Measurements from ENCODE around the gene SAV1. TPM values are rescaled to one million over a fixed set of nuclear protein-coding genes. Genes with fewer than 3 reads are reported as not detected.
A peak's percentile ranks its signal among the peaks of the same experiment; 100 is the strongest.

SAV1 gene
- total RNA-seq, 4 donors from 2014 or later: 40.2 to 72.4 (median 48.6) TPM

DNA sequence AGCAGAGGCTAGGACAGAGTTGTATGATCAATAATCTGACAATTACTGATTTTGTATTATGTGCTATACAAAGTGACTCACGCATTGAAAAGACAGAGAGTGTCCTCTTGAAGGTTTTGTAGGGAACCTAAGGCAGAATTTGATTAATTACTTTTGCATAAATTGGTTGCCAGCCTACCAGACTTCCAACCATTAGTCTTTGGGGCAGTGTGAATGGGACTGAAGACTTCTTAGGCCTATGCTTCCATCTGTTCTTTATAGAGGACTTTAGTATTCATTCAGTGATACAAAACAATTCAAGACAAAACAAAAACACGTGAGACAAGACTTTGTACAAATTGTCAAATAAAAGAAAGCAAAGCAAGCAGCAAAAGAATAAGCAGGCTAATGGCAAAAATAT lies 61.6 kb downstream of the SAV1 start:
- no peaks in the 10 kb centered on the region for H3K27me3 ChIP-seq
- 95 to 96% methylated on average over 2 of the region's 2 CpGs for WGBS, 2 donors
- peaks cover 0 to 6% of the 10 kb centered on the region in 2 donors for H3K4me1 ChIP-seq
- no peak for TF ChIP-seq POLR2A (IDR thresholded peaks at IDR 0.05)
- H3K27ac ChIP-seq: no peak overlapping the region
- no peak for DNase-seq
- H3K4me3 ChIP-seq (replicated peaks in 1 of 3): no peak overlapping the region
- H3K36me3 ChIP-seq: no peaks in the 10 kb centered on the region
- H3K9me3 ChIP-seq: no peaks in the 10 kb centered on the region
- intact Hi-C loops (cut with DNase I): no loop called here

GRCh38 chr14:50605766-50606165 lies 62.3 kb downstream of the SAV1 start:
- H3K27ac ChIP-seq: no peak overlapping the region
- no peaks in the 10 kb centered on the region for H3K36me3 ChIP-seq
- no peak overlapping the region for H3K4me3 ChIP-seq (replicated peaks in 1 of 3)
- peak; percentile 14 to 24 for DNase-seq
- H3K4me1 ChIP-seq: peaks cover 0 to 11% of the 10 kb centered on the region in 2 donors
- H3K9me3 ChIP-seq: no peaks in the 10 kb centered on the region
- H3K27me3 ChIP-seq: no peaks in the 10 kb centered on the region
- no peak for TF ChIP-seq POLR2A (IDR thresholded peaks at IDR 0.05)
- 0 to 7% methylated on average over 1 of the region's 1 CpG for WGBS, 2 donors
- intact Hi-C loops (cut with DNase I): no loop called here

DNA sequence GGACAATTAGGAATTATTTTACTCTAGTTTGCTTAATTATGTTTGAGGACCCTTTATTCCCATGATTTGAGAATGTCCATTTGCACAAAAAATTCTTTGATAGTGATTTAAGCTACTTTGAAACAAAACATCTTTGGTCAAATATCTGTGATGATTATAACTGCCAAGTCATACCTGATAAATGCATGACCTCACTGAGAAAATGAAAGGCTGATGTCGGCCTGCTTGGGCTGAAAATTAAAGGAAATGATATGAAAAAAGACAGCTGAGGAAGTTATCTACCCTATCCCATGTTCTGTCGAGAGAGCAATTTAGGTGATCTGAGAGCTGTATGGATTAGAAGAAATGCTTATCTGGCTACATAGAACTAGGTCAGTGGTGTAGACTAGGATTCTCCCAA lies 64.5 kb downstream of the SAV1 start:
- 82 to 85% methylated on average over 2 of the region's 2 CpGs for WGBS, 2 donors
- no peak overlapping the region for H3K27ac ChIP-seq
- no peaks in the 10 kb centered on the region for H3K27me3 ChIP-seq
- H3K9me3 ChIP-seq: no peaks in the 10 kb centered on the region
- H3K36me3 ChIP-seq: no peaks in the 10 kb centered on the region
- peaks cover 0 to 11% of the 10 kb centered on the region in 2 donors for H3K4me1 ChIP-seq
- no peak overlapping the region for H3K4me3 ChIP-seq (replicated peaks in 1 of 3)
- intact Hi-C loops (cut with DNase I): loop anchor here (5.0 kb wide), 1 partner anchor 169 kb away; no protein-coding TSS in a partner anchor
- TF ChIP-seq POLR2A (IDR thresholded peaks at IDR 0.05): no peak
- TF ChIP-seq, protein P1, sequence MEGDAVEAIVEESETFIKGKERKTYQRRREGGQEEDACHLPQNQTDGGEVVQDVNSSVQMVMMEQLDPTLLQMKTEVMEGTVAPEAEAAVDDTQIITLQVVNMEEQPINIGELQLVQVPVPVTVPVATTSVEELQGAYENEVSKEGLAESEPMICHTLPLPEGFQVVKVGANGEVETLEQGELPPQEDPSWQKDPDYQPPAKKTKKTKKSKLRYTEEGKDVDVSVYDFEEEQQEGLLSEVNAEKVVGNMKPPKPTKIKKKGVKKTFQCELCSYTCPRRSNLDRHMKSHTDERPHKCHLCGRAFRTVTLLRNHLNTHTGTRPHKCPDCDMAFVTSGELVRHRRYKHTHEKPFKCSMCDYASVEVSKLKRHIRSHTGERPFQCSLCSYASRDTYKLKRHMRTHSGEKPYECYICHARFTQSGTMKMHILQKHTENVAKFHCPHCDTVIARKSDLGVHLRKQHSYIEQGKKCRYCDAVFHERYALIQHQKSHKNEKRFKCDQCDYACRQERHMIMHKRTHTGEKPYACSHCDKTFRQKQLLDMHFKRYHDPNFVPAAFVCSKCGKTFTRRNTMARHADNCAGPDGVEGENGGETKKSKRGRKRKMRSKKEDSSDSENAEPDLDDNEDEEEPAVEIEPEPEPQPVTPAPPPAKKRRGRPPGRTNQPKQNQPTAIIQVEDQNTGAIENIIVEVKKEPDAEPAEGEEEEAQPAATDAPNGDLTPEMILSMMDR (IDR thresholded peaks at IDR 0.05): no peak
- DNase-seq: no peak

DNA sequence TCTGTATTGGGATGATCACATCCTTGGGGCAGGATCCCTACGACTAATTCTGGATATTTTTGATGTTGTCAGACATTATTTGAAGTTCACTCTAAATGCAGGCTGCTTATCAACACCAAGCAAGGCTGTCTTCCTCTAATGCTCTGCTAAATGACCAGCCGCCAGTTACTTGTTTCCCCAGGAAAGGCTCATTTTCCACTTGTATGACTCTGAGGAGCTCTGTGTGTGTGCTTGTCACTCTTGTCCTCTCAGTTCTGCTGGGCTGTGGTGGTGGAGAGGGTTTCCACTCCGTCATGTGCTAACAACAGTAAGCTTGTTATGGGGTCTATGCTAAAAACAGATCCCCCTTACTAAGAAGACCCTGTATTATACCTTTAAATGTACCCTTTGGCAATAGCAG lies 66.1 kb downstream of the SAV1 start:
- peaks cover 0 to 11% of the 10 kb centered on the region in 2 donors for H3K4me1 ChIP-seq
- H3K36me3 ChIP-seq: no peaks in the 10 kb centered on the region
- no peaks in the 10 kb centered on the region for H3K9me3 ChIP-seq
- no peaks in the 10 kb centered on the region for H3K27me3 ChIP-seq
- H3K4me3 ChIP-seq (replicated peaks in 1 of 3): no peak overlapping the region
- WGBS, 2 donors: 66 to 73% methylated on average over 3 of the region's 3 CpGs
- DNase-seq: no peak
- TF ChIP-seq, protein P1 (IDR thresholded peaks at IDR 0.05): no peak
- no peak for TF ChIP-seq POLR2A (IDR thresholded peaks at IDR 0.05)
- intact Hi-C loops (cut with DNase I): loop anchor here (5.0 kb wide), 1 partner anchor 170 kb away; no protein-coding TSS in a partner anchor
- H3K27ac ChIP-seq: no peak overlapping the region

DNA sequence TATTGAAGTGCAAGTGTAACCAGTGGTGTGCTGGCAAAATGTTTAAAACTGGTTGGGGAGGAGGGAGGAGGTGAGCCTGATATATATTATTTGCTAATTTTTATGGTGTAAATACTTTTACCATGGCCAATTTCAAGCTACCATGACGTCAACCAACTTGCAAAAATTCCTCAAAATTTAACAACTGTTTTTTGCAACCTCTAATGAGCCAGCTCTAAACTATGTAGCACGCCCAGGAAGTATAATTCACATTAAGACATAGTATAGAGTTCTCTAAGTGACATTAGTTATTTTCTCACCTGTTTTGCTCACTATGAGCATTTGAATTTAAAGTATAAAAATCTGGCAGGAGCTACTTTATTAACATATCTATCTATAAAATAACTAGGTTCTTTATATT lies 66.7 kb downstream of the SAV1 start:
- DNase-seq: no peak
- WGBS, 2 donors: 93 to 95% methylated on average over 2 of the region's 2 CpGs
- TF ChIP-seq, protein P1 (IDR thresholded peaks at IDR 0.05): no peak
- TF ChIP-seq POLR2A (IDR thresholded peaks at IDR 0.05): no peak
- intact Hi-C loops (cut with DNase I): loop anchor here (5.0 kb wide), 1 partner anchor 171 kb away; no protein-coding TSS in a partner anchor
- H3K4me3 ChIP-seq (replicated peaks in 1 of 3): no peak overlapping the region
- no peaks in the 10 kb centered on the region for H3K36me3 ChIP-seq
- no peaks in the 10 kb centered on the region for H3K9me3 ChIP-seq
- H3K27ac ChIP-seq: no peak overlapping the region
- H3K27me3 ChIP-seq: no peaks in the 10 kb centered on the region
- peaks cover 0 to 11% of the 10 kb centered on the region in 2 donors for H3K4me1 ChIP-seq

DNA sequence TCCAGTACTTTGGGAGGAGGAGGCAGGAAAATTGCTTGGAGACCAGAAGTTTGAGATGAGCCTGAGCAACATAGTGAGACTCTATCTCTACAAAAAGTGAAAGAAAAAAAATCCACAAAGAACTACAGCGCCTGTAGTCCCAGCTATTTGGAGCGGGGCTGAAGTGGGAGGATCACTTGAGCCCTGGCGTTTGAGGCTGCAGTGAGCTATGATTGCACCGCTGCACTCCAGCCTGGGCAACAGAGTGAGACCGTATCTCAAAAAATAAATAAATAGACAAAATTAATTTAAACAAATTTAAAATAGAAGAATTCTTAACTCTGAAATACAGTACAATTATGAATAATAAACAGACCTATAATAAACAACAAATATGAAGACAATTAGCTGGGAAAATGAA lies 67.3 kb downstream of the SAV1 start:
- no peaks in the 10 kb centered on the region for H3K36me3 ChIP-seq
- peaks cover 0 to 7% of the 10 kb centered on the region in 2 donors for H3K4me1 ChIP-seq
- intact Hi-C loops (cut with DNase I): loop anchor here (5.0 kb wide), 1 partner anchor 171 kb away; no protein-coding TSS in a partner anchor
- H3K4me3 ChIP-seq (replicated peaks in 1 of 3): no peak overlapping the region
- H3K9me3 ChIP-seq: no peaks in the 10 kb centered on the region
- TF ChIP-seq, protein P1 (IDR thresholded peaks at IDR 0.05): no peak
- no peak for TF ChIP-seq POLR2A (IDR thresholded peaks at IDR 0.05)
- no peak overlapping the region for H3K27ac ChIP-seq
- 43 to 47% methylated on average over 5 of the region's 5 CpGs for WGBS, 2 donors
- DNase-seq: peak; percentile 74 to 79
- H3K27me3 ChIP-seq: no peaks in the 10 kb centered on the region
